HCT116 (cell line): ENCODE measurements around the gene TRPV5. TPM values are rescaled to one million over a fixed set of nuclear protein-coding genes. Genes with fewer than 3 reads are reported as not detected.

Source experiments
- ATAC-seq: fragments of 200-7000 bp; cut with Tn5 transposase; 2 replicates; pipeline ENCODE4 v1.9.1; 2020; ENCODE audit warnings: mild to moderate bottlenecking, moderate library complexity
- BruUV-seq: library from RNA; stranded (reverse); fragments of 400-500 nt; replicated peaks from 2 replicates; lab custom pipeline; 2021; lab: Mats Ljungman, UMichigan
- CTCF ChIA-PET: fragments of 300-600 bp; sonication (Branson Sonifier 250); formaldehyde crosslinking; loops from one replicate; lab custom pipeline; 2021; ENCODE audit warnings: antibody characterized with exemption; lab: Charles Lee
- POLR2A ChIA-PET: fragments of 300-600, 350-600 bp; sonication (Branson Sonifier 250); formaldehyde crosslinking; loops from one replicate; lab custom pipeline; 2021; ENCODE audit warnings: antibody characterized with exemption; lab: Charles Lee
- RAD21 ChIA-PET, 2 experiments: fragments of 300-600 bp; sonication (Branson Sonifier 250); formaldehyde crosslinking; loops; one replicate each; lab custom pipeline; 2023; ENCODE audit warnings: low total read pairs in 2 of 2; ENCODE audit not compliant: uncharacterized antibody in 2 of 2, unreplicated experiment in 2 of 2, low non-redundant PET in 1 of 2; lab: Charles Lee
- DNase-seq: peaks from one replicate; pipeline ENCODE4 v3.0.0-alpha.2; 2010; ENCODE audit warnings: low read depth, low spot score
- H2AFZ ChIP-seq: fragments of 200-600 bp; shearing (Covaris generic), sonication (generic); 2 replicates; pipeline ENCODE4 v1.6.1; 2017; ENCODE audit warnings: low read depth, mixed run types, mixed read lengths, antibody characterized with exemption, low read length; ENCODE audit not compliant: poor library complexity, severe bottlenecking
- H3K27ac ChIP-seq: 2 replicates; pipeline ENCODE4 v1.5.1; 2012; ENCODE audit warnings: low read depth, low read length
- H3K27me3 ChIP-seq: fragments of 200-600 bp; sonication (generic); 2 replicates; pipeline ENCODE4 v1.6.1; 2016; ENCODE audit warnings: mixed run types, low read length, mixed read lengths; ENCODE audit not compliant: insufficient read depth
- H3K36me3 ChIP-seq, 2 experiments: fragments of 200-500 bp in 1 of 2; fragments of 200-600 bp in 1 of 2; sonication (Bioruptor generic) in 1 of 2; sonication (generic) in 1 of 2; 2 replicates each; pipeline versions ENCODE4 v1.5.1 to v1.6.1; 2014 to 2016; ENCODE audit warnings: low read length in 2 of 2, inconsistent platforms in 1 of 2, mixed read lengths in 1 of 2, mixed run types in 1 of 2; ENCODE audit not compliant: insufficient read depth in 2 of 2, control insufficient read depth in 1 of 2
- H3K4me1 ChIP-seq, 2 experiments: fragments of 200-600 bp in 1 of 2; sonication (generic) in 1 of 2; 2 replicates each; pipeline versions ENCODE4 v1.5.1 to v1.6.1; 2012 to 2017; ENCODE audit warnings: low read length in 2 of 2, inconsistent platforms in 1 of 2, mild to moderate bottlenecking in 1 of 2, mixed read lengths in 1 of 2, mixed run types in 1 of 2, moderate library complexity in 1 of 2; ENCODE audit not compliant: insufficient read depth in 2 of 2, control insufficient read depth in 1 of 2
- H3K4me2 ChIP-seq: fragments of 200-600 bp; sonication (generic); 2 replicates; pipeline ENCODE4 v1.6.1; 2017; ENCODE audit warnings: mixed run types, low read length, mixed read lengths
- H3K4me3 ChIP-seq, 2 experiments: fragments of 200-600 bp in 1 of 2; sonication (generic) in 1 of 2; replicated peaks in 1 of 2; 2 replicates each; pipeline ENCODE4 v1.5.1; 2011 to 2016; ENCODE audit warnings: low read length in 2 of 2, control low read depth in 1 of 2, low read depth in 1 of 2, mild to moderate bottlenecking in 1 of 2, mixed read lengths in 1 of 2, mixed run types in 1 of 2
- H3K79me2 ChIP-seq: fragments of 200-600 bp; sonication (generic); 2 replicates; pipeline ENCODE4 v1.6.1; 2017; ENCODE audit warnings: mild to moderate bottlenecking, mixed run types, low read length, moderate library complexity, mixed read lengths; ENCODE audit not compliant: insufficient read depth
- H3K9ac ChIP-seq: fragments of 200-600 bp; sonication (generic); 2 replicates; pipeline ENCODE4 v1.6.1; 2016; ENCODE audit warnings: low read length, mixed read lengths
- H3K9me2 ChIP-seq: fragments of 200-600 bp; sonication (generic), shearing (Covaris generic); 2 replicates; pipeline ENCODE4 v1.6.1; 2017; ENCODE audit warnings: mixed run types, mild to moderate bottlenecking, moderate library complexity; ENCODE audit not compliant: insufficient read depth
- H3K9me3 ChIP-seq, 2 experiments: fragments of 200-500 bp in 1 of 2; fragments of 200-600 bp in 1 of 2; sonication (Bioruptor generic) in 1 of 2; sonication (generic) in 1 of 2; 2 replicates each; pipeline ENCODE4 v1.6.1; 2014 to 2017; ENCODE audit warnings: low read length in 2 of 2, mixed read lengths in 2 of 2, inconsistent platforms in 1 of 2, low read depth in 1 of 2, mild to moderate bottlenecking in 1 of 2, mixed run types in 1 of 2, moderate library complexity in 1 of 2; ENCODE audit not compliant: control insufficient read depth in 1 of 2, insufficient read depth in 1 of 2
- H4K20me1 ChIP-seq: fragments of 200-600 bp; sonication (generic), shearing (Covaris generic); 2 replicates; pipeline ENCODE4 v1.6.1; 2017; ENCODE audit warnings: mixed run types, mild to moderate bottlenecking, moderate library complexity; ENCODE audit not compliant: insufficient read depth
- CBX3 ChIP-seq: IDR thresholded peaks from 2 replicates; pipeline ENCODE4 v1.6.1; 2012; ENCODE audit warnings: low read depth
- CEBPB ChIP-seq: IDR thresholded peaks from 2 replicates; pipeline ENCODE4 v1.6.1; 2012; ENCODE audit warnings: low read depth
- EGR1 ChIP-seq: IDR thresholded peaks from 2 replicates; pipeline ENCODE4 v1.6.1; 2012; ENCODE audit warnings: low read depth
- EZH2 ChIP-seq: fragments of 200-600 bp; sonication (generic); IDR thresholded peaks from 2 replicates; pipeline ENCODE4 v1.6.1; 2017; ENCODE audit warnings: antibody characterized with exemption, mixed run types
- EZH2phosphoT487 ChIP-seq: fragments of 200-600 bp; IDR thresholded peaks from 2 replicates; pipeline ENCODE4 v1.6.1; 2018; ENCODE audit warnings: antibody characterized with exemption, borderline replicate concordance
- FOSL1 ChIP-seq: IDR thresholded peaks from 2 replicates; pipeline ENCODE4 v1.6.1; 2012; ENCODE audit warnings: low read depth
- POLR2AphosphoS5 ChIP-seq: IDR thresholded peaks from 2 replicates; pipeline ENCODE4 v1.6.1; 2011; ENCODE audit warnings: mild to moderate bottlenecking, low read depth, low read length, moderate library complexity
- SP1 ChIP-seq: IDR thresholded peaks from 2 replicates; pipeline ENCODE4 v1.6.1; 2012; ENCODE audit warnings: low read depth
- SRF ChIP-seq: IDR thresholded peaks from 2 replicates; pipeline ENCODE4 v1.6.1; 2012; ENCODE audit warnings: low read depth
- TCF7L2 ChIP-seq: IDR thresholded peaks from 2 replicates; pipeline ENCODE4 v1.7.0; 2011; ENCODE audit warnings: borderline replicate concordance, inconsistent platforms; ENCODE audit not compliant: insufficient read depth, insufficient read length; ENCODE audit errors: extremely low read depth
- YY1 ChIP-seq: IDR thresholded peaks from 2 replicates; pipeline ENCODE4 v1.6.1; 2011; ENCODE audit warnings: low read length, low read depth, moderate library complexity, mild to moderate bottlenecking; ENCODE audit not compliant: insufficient replicate concordance; ENCODE audit errors: extremely low read depth
- ZFX ChIP-seq: fragments of 450-650 bp; IDR thresholded peaks from 2 replicates; pipeline ENCODE4 v1.6.1; 2017
- intact Hi-C: fragments of 100-400 bp; cut with micrococcal nuclease; formaldehyde crosslinking; loops from 2 replicates; pipeline ENCODE4 v1.10.0; 2022
- total RNA-seq: library from RNA; stranded (reverse); gene quantifications from one replicate; pipeline ENCODE4 v1.2.1, GENCODE V29; 2021; ENCODE audit not compliant: unreplicated experiment
- TF ChIP-seq, protein P1 (sequence below): IDR thresholded peaks from 2 replicates; pipeline ENCODE4 v1.6.1; 2012
- TF ChIP-seq, protein P2 (sequence below): IDR thresholded peaks from 2 replicates; pipeline ENCODE4 v1.6.1; 2011; ENCODE audit warnings: mild to moderate bottlenecking, low read length, moderate library complexity; ENCODE audit not compliant: insufficient replicate concordance; ENCODE audit errors: extremely low read depth
- TF ChIP-seq, protein P3 (sequence below), 3 experiments: fragments of 200-600 bp in 1 of 3; sonication (generic) in 1 of 3; IDR thresholded peaks in 2 of 3; conservative IDR thresholded peaks in 1 of 3; 2 replicates each; pipeline ENCODE4 v1.5.1; 2012 to 2017; ENCODE audit warnings: low read depth in 2 of 3, low read length in 2 of 3, antibody characterized with exemption in 1 of 3, borderline replicate concordance in 1 of 3, control low read depth in 1 of 3, mild to moderate bottlenecking in 1 of 3, mixed read lengths in 1 of 3, mixed run types in 1 of 3, moderate library complexity in 1 of 3; ENCODE audit not compliant: insufficient read depth in 1 of 3
- TF ChIP-seq, protein P4 (sequence below): IDR thresholded peaks from 2 replicates; pipeline ENCODE4 v1.6.1; 2012; ENCODE audit warnings: low read depth
- TF ChIP-seq, protein P5 (sequence below): IDR thresholded peaks from 2 replicates; pipeline ENCODE4 v1.6.1; 2012

Gene TRPV5
- total RNA-seq, 1 experiment from 2014 or later: not detected

DNA sequence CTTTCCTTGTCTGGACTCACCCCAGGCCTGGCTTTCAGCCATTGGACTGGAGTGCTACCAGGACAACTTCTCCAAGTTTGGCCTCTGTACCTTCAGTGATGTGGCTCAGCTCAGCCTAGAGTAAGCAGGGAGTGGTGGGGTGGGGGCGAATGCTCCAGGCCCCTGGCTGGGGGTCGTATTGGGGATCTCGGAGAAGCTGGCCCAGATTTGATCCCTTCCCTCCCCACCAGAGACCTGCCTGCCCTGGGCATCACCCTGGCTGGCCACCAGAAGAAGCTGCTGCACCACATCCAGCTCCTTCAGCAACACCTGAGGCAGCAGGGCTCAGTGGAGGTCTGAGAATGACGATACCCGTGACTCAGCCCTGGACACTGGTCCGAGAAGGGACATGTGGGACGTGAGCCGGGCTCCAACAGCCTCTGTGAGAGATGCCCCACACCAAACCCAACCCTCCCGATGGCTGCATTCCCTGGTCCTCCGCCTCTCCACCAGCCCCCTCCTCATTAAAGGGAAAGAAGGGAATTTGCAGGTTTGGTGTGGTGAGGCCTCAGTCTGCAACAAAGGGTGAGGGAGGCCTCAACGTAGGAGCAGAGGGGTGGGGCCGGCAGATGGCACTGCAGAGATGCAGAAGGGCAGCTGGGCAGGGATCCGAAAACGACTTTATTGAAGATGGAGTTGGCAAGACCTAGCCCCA, 62.8 kb downstream of the TRPV5 start:
- Histone ChIP-seq H3K9me3 (no peaks in the 10 kb centered on the region), H3K27ac (no peak overlapping the region), H3K4me1 (no peaks in the 10 kb centered on the region), H3K4me3 (no peak overlapping the region), H3K36me3 (no peaks in the 10 kb centered on the region), H3K79me2 (no peaks in the 10 kb centered on the region), H2AFZ (no peak overlapping the region), H3K27me3 (no peaks in the 10 kb centered on the region), H4K20me1 (no peaks in the 10 kb centered on the region), H3K9me2 (no peaks in the 10 kb centered on the region), H3K9ac (no peak overlapping the region), H3K4me2 (no peak overlapping the region)
- ATAC-seq: no peak
- DNase-seq: no peak
- no TSS peak for BruUV-seq
- TF ChIP-seq EZH2: no peak
- no peak for TF ChIP-seq CBX3
- no peak for TF ChIP-seq SRF
- TF ChIP-seq TCF7L2: no peak
- no peak for TF ChIP-seq YY1
- TF ChIP-seq, protein P1, sequence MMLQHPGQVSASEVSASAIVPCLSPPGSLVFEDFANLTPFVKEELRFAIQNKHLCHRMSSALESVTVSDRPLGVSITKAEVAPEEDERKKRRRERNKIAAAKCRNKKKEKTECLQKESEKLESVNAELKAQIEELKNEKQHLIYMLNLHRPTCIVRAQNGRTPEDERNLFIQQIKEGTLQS: no peak
- TF ChIP-seq CEBPB: no peak
- TF ChIP-seq EZH2phosphoT487: no peak
- no peak for TF ChIP-seq EGR1
- TF ChIP-seq POLR2AphosphoS5: no peak
- TF ChIP-seq, protein P2, sequence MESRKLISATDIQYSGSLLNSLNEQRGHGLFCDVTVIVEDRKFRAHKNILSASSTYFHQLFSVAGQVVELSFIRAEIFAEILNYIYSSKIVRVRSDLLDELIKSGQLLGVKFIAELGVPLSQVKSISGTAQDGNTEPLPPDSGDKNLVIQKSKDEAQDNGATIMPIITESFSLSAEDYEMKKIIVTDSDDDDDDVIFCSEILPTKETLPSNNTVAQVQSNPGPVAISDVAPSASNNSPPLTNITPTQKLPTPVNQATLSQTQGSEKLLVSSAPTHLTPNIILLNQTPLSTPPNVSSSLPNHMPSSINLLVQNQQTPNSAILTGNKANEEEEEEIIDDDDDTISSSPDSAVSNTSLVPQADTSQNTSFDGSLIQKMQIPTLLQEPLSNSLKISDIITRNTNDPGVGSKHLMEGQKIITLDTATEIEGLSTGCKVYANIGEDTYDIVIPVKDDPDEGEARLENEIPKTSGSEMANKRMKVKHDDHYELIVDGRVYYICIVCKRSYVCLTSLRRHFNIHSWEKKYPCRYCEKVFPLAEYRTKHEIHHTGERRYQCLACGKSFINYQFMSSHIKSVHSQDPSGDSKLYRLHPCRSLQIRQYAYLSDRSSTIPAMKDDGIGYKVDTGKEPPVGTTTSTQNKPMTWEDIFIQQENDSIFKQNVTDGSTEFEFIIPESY: no peak
- no peak for TF ChIP-seq FOSL1
- TF ChIP-seq SP1: no peak
- TF ChIP-seq, protein P3, sequence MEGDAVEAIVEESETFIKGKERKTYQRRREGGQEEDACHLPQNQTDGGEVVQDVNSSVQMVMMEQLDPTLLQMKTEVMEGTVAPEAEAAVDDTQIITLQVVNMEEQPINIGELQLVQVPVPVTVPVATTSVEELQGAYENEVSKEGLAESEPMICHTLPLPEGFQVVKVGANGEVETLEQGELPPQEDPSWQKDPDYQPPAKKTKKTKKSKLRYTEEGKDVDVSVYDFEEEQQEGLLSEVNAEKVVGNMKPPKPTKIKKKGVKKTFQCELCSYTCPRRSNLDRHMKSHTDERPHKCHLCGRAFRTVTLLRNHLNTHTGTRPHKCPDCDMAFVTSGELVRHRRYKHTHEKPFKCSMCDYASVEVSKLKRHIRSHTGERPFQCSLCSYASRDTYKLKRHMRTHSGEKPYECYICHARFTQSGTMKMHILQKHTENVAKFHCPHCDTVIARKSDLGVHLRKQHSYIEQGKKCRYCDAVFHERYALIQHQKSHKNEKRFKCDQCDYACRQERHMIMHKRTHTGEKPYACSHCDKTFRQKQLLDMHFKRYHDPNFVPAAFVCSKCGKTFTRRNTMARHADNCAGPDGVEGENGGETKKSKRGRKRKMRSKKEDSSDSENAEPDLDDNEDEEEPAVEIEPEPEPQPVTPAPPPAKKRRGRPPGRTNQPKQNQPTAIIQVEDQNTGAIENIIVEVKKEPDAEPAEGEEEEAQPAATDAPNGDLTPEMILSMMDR (IDR thresholded peaks at IDR 0.05 in 2 of 3, conservative IDR thresholded peaks at IDR 0.05 in 1 of 3; ENCODE audit: borderline replicate concordance in 1 of 3, insufficient read depth in 1 of 3, low read depth in 2 of 3, low read length in 2 of 3): no peak
- TF ChIP-seq ZFX: no peak
- TF ChIP-seq, protein P4, sequence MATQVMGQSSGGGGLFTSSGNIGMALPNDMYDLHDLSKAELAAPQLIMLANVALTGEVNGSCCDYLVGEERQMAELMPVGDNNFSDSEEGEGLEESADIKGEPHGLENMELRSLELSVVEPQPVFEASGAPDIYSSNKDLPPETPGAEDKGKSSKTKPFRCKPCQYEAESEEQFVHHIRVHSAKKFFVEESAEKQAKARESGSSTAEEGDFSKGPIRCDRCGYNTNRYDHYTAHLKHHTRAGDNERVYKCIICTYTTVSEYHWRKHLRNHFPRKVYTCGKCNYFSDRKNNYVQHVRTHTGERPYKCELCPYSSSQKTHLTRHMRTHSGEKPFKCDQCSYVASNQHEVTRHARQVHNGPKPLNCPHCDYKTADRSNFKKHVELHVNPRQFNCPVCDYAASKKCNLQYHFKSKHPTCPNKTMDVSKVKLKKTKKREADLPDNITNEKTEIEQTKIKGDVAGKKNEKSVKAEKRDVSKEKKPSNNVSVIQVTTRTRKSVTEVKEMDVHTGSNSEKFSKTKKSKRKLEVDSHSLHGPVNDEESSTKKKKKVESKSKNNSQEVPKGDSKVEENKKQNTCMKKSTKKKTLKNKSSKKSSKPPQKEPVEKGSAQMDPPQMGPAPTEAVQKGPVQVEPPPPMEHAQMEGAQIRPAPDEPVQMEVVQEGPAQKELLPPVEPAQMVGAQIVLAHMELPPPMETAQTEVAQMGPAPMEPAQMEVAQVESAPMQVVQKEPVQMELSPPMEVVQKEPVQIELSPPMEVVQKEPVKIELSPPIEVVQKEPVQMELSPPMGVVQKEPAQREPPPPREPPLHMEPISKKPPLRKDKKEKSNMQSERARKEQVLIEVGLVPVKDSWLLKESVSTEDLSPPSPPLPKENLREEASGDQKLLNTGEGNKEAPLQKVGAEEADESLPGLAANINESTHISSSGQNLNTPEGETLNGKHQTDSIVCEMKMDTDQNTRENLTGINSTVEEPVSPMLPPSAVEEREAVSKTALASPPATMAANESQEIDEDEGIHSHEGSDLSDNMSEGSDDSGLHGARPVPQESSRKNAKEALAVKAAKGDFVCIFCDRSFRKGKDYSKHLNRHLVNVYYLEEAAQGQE: no peak
- TF ChIP-seq, protein P5, sequence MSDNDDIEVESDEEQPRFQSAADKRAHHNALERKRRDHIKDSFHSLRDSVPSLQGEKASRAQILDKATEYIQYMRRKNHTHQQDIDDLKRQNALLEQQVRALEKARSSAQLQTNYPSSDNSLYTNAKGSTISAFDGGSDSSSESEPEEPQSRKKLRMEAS: no peak
- ChIA-PET RAD21 (no interaction called here), CTCF (no interaction called here), POLR2A (no interaction called here)
- intact Hi-C loops: no loop called here
